ENCODE measurements around the gene CARD11.

CARD11 gene

GRCh38 chr7:2873686-2874551 lies 169.7 kb downstream of the CARD11 start:
- no peak for DNase-seq (ENCODE audit: low read depth in 2 of 2)

- no peak for DNase-seq (ENCODE audit: low read depth in 2 of 2)
Observed at GRCh38 chr7:2873146-2873545, 170.5 kb downstream of the CARD11 start.

- no peak for DNase-seq (ENCODE audit: low read depth in 2 of 2)
Observed at GRCh38 chr7:2872296-2872874, 171.3 kb downstream of the CARD11 start.

GRCh38 chr7:2870471-2870931 lies 173.2 kb downstream of the CARD11 start:
- DNase-seq (ENCODE audit: low read depth in 2 of 2): peak in 1 of 2 donors; percentile 17

GRCh38 chr7:2869981-2870380 lies 173.7 kb downstream of the CARD11 start:
- DNase-seq (ENCODE audit: low read depth in 2 of 2): no peak

DNA sequence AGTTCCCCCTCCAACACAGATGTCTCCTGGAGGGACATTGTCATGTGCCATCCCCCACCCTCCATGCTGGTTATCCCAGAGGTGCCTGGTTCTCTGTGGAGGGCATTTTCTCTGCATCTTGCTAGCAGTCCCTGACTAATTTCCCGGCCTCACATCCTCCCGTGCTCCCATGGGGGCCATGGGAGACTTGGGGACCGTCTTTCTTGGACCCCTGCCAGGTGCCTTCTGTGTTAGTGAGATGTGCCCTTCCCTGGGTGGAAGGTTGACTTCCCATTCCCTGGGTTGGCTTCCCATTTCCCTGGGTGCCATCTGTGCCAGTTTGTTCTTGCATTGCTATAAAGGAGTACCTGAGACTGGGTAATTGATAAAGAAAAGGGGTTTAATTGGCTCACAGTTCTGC lies 177.1 kb downstream of the CARD11 start:
- no peak for DNase-seq (ENCODE audit: low read depth in 2 of 2)

DNA sequence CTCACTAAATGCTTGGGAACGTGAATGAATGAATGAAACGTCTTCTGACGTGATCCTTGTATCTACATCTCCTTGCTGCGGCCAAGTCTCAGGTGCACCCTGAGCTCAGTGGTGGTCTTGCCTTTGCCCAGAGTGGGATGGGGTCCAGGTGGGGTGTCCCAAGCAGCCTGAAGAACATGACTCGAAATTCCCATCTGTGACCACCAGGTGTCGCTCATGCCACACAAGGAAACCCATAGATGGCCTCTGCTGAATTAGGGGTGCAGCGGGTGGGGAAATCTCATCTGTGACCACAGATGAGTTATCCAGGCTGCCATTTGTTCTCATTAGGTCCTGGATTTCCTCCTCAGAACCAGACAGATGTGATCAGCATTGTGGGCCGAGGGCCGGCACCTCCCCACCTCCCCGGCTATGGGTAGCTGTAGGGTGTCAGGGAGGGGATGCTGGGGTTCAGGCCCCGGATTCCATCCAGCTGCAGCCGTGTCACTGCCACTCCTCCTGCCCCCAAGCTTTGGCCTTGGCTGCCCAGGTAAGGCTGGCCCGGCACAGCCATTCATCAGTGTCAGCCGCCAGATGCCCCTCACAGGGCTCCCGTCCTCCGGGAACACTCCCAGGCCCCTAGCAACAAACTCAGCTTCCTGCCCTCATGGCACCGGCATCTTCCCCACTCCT lies 178.5 kb downstream of the CARD11 start:
- peak; percentile 62 to 73 for DNase-seq (ENCODE audit: low read depth in 2 of 2)

DNA sequence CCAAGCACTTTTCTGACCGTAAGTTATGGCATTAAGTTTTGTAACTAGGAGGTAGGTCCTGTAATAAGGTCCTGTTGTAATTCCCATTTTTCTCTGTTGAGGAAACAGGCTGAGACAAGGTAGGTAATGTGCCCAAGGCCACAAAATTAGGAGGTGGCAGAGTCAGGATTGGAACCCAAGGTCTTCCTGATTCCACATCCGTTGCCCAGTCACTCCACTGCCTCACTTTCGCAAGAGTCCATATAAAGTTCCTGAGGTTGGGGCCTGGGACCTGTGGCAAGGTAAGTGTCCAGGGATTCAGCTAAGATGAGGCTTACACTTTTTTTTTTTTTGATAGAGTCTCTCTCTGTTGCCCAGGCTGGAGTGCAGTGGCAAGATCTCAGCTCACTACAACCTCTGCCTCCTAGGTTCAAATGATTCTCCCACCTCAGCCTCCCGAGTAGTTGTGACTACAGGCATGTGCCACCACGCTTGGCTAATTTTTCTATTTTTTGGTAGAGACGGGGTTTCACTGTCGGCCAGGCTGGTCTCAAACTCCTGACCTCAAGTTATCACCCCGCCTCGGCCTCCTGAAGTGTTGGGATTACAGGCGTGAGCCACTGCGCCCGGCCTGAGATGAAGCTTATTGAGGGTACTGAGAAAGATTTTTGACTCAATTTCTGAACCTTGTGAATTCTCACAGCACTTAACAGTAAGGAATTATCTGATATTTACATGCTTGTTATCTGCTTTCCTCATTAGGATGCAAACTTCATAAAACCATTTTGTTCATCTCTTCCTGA lies 179.3 kb downstream of the CARD11 start:
- no peak for DNase-seq (ENCODE audit: low read depth in 2 of 2)

- peak; percentile 44 to 46 for DNase-seq (ENCODE audit: low read depth in 2 of 2)
Observed at GRCh38 chr7:2863461-2864066, 180.1 kb downstream of the CARD11 start.

- DNase-seq (ENCODE audit: low read depth in 2 of 2): no peak
Observed at GRCh38 chr7:2862831-2863361, 180.8 kb downstream of the CARD11 start.

GRCh38 chr7:2861509-2861908 lies 182.2 kb downstream of the CARD11 start:
- no peak for DNase-seq (ENCODE audit: low read depth in 2 of 2)

- DNase-seq (ENCODE audit: low read depth in 2 of 2): no peak
Observed at GRCh38 chr7:2860627-2861133, 183.0 kb downstream of the CARD11 start.

DNA sequence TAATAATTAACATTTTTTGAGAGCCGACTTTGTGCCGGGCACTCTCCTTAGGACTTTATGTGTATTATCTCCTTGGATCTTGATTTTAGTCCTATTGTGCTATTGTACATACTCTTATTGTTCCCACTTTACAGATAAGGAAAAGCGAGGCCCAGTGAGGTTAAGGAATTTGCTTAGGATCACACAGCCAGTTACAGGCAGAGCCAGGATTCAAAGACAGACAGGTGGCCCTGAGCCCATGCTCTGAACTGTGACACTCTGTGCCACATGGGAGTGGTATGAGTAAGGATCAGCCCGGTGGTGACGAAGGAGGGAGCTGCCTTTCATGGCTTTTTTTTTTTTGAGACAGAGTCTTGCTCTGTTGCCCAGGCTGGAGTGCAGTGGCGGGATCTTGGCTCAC lies 183.7 kb downstream of the CARD11 start:
- DNase-seq (ENCODE audit: low read depth in 2 of 2): no peak

- DNase-seq (ENCODE audit: low read depth in 2 of 2): no peak
Observed at GRCh38 chr7:2858621-2859020, 185.0 kb downstream of the CARD11 start.

DNA sequence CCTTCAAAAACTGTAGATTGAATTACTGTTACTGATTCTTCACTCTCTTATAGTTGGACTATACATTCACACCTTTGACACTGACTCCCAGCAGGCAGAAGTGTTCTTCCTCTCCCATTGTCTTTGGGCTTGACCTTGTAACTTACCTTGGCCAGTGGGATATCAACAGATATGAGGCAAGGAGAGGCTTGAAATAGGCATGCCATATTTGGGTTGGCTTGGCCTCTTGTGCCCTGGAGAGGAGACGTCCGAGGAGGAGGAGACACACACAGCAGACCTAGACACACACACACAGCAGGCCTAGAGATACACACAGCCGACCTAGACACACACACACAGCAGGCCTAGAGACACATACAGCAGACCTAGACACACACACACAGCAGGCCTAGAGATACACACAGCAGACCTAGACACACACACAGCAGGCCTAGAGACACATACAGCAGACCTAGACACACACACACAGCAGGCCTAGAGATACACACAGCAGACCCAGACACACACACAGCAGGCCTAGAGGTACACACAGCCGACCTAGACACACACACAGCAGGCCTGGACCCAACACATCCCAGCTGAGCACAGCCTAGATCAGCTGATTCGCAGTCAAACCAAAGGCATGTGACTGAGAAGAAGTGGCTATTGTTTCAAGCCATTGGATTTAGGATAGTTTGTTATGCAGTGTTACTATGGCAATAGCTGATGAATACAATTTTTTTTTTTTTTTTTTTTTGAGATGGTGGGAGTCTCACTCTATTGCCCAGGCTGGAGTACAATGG lies 187.1 kb downstream of the CARD11 start:
- no peak for DNase-seq (ENCODE audit: low read depth in 2 of 2)

Measured in stimulated activated CD4-positive, alpha-beta T cell treated with anti-CD3 and anti-CD28 coated beads, Interleukin-1b, Interleukin-23, amount 100 ng/mL, for 4 hours (primary cell).